ENCODE measurements around the gene KAZN.
A peak's percentile ranks its signal among the peaks of the same experiment; 100 is the strongest.

KAZN gene

DNA sequence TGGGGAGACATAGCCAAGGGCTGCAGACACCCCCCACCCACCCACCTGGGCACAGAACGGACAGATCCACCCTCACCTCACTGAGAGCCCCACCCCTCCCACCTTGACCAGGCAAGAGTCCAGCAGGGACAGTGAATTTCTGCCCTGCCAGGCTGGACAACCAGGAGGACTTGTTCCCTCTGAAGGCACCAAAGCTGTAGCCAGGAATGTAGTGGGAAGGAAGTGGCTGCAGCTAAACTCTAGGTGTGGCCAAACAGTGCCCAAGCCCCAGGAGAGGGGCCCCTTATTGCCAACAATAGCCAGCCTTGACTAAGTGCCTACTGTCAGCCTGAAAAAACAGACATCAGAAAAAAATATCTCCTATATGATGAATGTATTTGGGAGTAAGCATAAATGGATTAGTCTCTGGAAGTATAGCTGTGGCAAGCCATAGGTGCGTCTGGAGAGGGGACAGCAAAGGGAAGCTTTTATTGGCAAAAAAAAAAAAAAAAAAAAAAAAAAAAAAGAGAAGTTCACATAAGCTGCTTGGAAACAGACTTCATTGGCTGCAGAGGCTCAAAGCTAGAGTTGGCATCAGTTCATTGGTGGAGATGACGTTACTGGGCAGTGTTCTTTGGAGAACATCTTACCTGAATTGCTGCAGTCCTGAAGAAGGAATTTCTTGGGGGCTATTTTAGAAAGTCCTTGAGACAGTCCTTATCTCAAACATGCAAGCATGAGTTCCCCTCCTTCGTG lies 490.9 kb downstream of the KAZN start:
- DNase-seq (ENCODE audit: low read depth) = no peak

GRCh38 chr1:15090373-15090772 lies 491.9 kb downstream of the KAZN start:
- DNase-seq (ENCODE audit: low read depth) = no peak

GRCh38 chr1:15094056-15094455 lies 495.6 kb downstream of the KAZN start:
- DNase-seq (ENCODE audit: low read depth) = no peak

- no peak for DNase-seq (ENCODE audit: low read depth)
Observed at GRCh38 chr1:15094719-15095495, 496.4 kb downstream of the KAZN start.

GRCh38 chr1:15095496-15095875 lies 497.0 kb downstream of the KAZN start:
- DNase-seq (ENCODE audit: low read depth) = no peak

- no peak for DNase-seq (ENCODE audit: low read depth)
Observed at GRCh38 chr1:15096293-15096692, 497.8 kb downstream of the KAZN start.

- DNase-seq (ENCODE audit: low read depth) = no peak
Observed at GRCh38 chr1:15098176-15099125, 500.0 kb downstream of the KAZN start.

DNA sequence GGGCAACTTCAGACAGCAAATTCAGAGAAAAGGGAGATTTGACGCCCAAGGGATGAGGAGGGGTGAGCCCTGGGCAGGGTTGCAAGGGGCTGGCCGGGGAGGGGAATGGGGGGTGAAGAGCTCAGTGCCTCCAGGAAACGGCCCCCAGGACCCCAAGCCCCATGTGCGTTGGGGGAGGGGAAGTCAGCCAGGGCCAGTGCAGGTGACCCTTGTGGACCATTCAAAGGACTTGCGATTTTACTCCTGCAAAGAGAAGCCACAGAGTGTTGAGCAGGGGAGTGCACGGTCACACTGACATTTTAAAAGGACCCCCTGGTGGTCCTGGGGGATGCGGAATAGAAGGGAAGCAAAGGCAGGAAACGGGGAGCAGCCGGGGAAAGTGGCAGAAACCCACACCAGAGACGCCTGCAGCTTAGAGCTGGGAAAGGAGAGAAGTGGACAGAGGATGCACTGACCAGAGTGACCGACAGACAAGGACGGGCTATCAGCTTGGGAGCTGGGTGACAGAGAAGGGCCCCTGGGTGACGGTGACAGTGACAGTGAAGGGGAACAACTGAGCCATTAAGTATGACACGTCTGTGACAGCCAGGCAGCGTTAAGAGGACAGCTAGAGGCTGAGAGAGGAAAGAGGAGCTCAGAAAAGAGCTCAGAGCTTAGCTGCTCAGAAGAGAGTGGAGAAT lies 501.1 kb downstream of the KAZN start:
- DNase-seq (ENCODE audit: low read depth) = no peak

GRCh38 chr1:15100121-15100879 lies 501.8 kb downstream of the KAZN start:
- DNase-seq (ENCODE audit: low read depth) = peak; percentile 13

DNA sequence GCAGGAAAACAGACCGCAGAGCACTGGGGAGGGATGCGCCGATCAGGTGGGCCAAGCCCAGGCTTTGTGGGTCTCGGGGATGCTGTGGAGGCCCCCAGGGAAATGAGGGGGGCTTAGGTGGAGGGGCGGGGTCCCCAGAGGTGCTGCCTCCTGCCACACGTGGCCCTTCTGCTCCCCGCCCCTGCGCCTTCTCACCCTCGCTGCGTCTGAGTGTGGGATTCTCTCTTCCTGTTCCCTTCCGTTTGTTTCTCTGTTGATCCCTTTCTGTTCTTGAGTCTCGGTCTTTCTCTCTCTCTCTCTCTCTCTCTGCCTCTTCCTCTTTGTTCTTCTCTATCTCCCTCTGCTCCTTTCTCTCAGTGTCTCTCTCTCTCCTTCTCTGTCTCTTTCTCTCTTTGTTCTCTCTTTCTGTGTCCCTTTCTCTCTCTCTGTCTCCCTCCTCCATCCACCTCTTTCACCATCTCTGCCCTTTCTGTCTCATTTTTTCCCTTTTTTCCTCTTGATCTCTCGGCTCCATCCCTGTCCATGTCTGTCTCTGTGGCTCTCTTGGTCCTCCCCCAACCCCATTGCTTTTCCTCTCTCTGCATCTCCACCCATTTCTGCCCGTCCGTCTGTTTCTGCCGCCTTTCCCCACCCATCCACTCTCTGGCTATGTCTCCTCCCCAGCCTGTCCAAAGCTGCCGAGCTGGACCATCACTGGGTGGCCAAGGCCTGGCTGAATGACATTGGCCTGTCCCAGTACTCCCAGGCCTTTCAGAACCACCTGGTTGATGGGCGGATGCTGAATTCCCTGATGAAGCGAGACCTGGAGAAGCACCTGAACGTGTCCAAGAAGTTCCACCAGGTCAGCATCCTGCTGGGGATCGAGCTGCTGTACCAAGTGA lies 502.6 kb downstream of the KAZN start:
- no peak for DNase-seq (ENCODE audit: low read depth)

DNA sequence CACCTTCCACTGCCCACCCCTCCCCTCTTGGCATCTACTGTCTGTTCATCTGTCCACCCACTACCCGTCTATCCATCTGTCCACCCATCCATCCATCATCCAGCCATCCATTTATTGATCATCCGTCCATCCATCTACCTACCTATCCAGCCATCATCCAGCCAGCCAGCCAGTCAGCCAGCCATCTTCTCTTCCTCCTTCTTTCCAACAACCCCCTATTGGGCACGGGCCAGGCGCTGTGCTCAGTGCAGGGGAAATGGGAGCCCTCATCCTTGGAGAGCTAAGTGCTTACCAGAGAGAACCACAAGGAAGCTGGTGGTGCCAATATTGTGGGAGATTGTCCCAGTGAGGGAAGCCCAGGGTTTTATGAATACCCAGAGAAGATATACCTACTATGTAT lies 503.3 kb downstream of the KAZN start:
- no peak for DNase-seq (ENCODE audit: low read depth)

- no peak for DNase-seq (ENCODE audit: low read depth)
Observed at GRCh38 chr1:15102646-15103045, 504.2 kb downstream of the KAZN start.

DNA sequence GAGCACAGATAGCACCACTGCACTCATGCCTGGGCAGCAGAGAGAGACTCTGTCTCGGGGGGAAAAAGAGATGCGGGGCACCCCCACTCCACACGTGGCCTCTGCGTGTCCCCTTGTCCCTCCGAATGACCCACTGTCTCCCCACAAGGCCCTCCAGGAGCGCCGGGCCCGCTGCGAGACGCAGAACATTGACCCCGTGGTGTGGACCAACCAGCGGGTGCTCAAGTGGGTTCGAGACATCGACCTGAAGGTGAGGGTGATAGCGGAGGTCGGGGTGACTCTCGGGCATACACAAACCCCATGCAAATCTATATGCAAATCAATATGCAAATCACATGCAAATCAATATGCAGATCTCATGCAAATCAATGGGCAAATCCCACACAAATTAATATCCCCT lies 504.7 kb downstream of the KAZN start:
- no peak for DNase-seq (ENCODE audit: low read depth)

DNA sequence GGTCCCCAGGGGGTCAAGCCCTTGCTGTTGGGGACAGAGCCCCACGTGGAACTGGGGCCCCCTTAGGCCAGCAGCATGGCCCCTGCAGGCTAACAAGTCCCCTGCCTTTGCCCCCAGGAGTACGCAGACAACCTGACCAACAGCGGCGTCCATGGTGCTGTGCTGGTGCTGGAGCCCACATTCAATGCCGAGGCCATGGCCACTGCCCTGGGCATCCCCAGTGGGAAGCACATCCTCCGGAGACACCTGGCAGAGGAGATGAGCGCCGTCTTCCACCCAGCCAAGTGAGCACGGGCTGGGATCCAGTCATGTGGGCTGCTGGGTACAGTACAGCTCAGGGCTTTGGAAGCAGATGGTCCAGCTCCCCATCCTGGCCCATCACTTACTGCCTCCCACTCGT lies 505.4 kb downstream of the KAZN start:
- no peak for DNase-seq (ENCODE audit: low read depth)

DNA sequence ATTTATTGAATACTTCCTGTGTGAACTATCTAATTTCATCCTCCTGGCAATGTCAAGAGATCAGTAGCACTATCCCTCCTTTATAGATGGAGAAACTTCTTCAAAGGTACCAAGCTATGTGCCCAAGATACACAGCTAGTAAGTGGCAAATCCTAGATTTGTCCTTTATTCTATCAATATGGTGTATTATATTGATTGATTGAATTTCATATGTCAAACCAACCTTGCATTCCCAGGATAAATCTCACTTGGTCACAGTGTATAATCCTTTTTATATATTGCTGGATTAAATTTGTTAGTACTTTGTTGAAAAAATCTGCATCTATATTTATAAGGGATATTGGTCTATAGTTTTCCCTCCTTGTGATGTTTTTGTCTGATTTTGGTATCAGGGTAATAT lies 506.3 kb downstream of the KAZN start:
- no peak for DNase-seq (ENCODE audit: low read depth)

- no peak for DNase-seq (ENCODE audit: low read depth)
Observed at GRCh38 chr1:15106608-15107007, 508.1 kb downstream of the KAZN start.

- DNase-seq (ENCODE audit: low read depth) = no peak
Observed at GRCh38 chr1:15107058-15107687, 508.7 kb downstream of the KAZN start.

DNA sequence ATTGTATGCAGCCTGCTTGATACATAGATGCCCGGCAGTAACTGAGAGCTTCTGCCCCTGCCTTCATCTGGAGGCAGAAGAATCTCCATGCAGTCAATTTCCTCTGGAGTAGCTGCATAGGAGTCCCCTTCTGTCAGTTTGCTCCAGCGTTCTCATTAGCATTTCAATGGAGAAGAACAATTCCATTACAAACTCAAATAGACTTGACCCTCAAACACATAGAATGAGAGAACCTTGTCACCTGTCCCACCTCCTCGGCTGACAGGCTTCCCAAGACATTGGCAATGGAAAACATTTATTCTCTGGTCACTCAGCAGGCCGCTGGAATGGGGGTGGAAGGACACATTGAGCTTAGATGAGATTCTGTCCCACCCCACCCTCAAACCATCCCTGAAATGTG lies 509.4 kb downstream of the KAZN start:
- no peak for DNase-seq (ENCODE audit: low read depth)

DNA sequence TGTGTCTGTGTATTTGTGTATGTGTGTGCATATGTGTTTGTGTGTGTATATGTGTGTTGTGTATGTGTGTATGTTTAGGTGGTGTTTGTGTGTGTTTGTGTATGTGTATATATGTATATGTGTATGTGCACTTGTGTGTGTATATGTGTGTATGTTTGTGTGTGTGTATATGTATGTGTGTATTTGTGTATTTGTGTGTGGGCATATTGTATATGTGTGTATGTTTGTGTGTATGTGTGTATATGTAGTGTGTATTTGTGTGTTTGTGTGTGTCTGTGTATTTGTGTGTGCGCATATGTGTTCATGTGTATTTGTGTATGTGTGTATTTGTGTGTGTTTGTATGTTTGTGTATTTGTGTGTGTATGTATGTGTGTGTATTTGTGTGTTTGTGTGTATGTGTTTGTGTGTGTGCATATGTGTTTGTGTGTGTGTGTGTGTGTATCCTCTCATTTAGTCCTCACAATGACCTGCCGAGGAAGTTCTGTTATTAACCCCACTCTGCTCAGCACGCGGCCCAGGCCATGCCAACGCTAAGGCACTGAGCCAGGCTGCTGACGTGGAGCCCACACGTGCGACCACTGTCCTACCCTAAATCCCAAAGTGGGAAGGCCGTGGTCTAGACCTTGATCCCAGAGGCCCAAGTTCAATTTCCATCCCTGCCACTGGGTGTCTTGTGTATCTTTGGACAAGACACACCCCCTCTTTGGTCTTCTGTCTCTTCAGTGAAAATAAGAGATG lies 511.8 kb downstream of the KAZN start:
- DNase-seq (ENCODE audit: low read depth) = no peak
